CD4-positive, alpha-beta T cell treated with Interleukin-10 for 1 hour (primary cell): ENCODE measurements around the gene FAM43A.

ENCODE experiments used
- DNase-seq: peaks from one replicate; pipeline ENCODE4 v3.0.0-alpha.2; 2020

FAM43A gene

GRCh38 chr3:194711913-194712312, 26.2 kb downstream of the FAM43A start:
- no peak for DNase-seq

DNA sequence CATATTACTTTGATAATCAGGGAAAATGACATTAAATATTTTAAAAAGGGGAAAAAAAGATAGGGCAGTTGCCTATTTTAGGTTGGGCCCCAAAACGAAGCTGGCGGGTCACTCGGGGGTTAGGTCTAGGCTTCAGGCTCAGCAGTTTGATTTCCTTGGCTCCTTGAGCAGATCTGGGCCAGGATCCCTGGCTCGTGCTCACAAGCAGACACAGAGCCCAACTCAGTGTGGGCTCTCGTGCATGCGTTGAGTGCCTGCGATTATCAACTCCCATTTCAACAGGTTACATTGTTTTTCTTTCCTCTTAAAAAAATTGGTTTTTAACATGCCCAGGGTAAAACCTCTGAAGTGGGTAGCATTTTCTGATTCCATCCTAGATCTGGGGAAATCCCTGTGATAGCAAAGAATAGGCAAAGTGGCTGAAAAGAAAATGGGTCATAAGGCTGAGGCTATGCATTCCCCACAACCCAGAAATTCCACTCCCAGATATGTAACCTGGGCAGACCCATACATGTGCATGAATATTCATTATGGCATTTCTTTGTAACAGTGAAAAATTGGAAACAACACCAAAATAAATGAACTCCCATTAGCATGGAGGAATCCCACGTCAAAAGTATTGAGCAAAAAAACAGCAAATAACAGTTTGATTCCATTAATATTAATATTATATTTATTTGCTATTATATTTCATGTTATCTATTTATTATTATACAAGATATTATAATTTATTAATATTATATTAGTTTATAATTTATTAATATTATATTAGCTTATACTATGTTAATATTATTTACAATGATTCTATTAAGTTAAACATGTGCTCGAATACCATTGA, 27.8 kb downstream of the FAM43A start:
- no peak for DNase-seq

DNA sequence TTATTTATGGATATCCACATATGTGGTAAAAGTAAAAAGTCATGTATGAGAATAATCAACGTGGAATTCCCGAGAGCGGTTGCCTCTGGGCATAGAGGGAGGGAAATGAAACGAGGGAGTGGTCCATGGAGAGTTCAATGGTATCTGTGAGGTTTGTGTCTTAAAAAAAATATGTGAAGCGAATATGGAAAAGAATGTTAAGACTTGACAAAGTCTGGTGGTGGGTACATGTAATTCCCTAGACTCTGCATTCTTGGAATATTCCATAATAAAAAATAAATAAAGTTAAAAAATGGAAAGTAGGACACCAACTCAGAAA, 28.4 kb downstream of the FAM43A start:
- no peak for DNase-seq

DNA sequence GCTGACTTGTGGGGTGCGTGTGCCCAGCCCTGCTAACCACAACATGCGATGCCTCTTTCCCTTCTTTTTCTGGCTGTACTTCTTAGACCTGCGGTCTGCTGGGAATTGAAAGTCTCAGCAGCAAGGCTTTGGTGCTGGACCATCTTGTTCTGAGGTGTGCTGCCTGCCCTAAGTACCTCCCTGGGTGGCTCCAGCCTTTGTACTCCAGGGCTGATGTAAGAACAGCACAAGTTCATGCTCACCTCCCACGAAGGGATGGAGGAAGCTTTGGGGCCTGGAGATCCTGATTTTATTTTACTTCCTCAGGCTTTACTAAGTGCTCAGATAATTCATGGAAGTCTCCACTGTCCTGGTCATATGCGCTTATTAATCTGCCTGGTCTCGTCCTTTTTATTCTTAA, 28.9 kb downstream of the FAM43A start:
- DNase-seq: no peak

GRCh38 chr3:194715022-194715800, 29.5 kb downstream of the FAM43A start:
- no peak for DNase-seq

DNA sequence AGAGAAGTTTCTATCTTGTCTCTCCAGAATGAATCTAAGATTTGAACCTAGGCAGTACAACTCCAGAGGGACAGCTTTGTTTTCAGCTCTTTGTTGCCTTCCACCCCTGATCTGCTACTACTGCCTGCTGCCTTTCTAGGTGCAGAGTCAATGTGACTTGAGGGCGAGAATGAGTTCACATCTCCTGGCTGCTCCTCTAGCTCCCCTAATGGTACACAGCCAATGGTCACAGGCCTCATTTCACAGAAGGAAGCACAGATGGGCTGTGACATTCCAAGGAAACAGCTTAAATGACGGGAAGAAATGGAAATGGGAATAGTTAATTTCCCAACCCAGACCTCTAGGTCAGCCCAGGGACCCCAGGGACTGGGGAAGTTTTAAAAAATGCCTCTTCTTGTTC, 32.4 kb downstream of the FAM43A start:
- DNase-seq: no peak

GRCh38 chr3:194720048-194720447, 34.4 kb downstream of the FAM43A start:
- DNase-seq: no peak

DNA sequence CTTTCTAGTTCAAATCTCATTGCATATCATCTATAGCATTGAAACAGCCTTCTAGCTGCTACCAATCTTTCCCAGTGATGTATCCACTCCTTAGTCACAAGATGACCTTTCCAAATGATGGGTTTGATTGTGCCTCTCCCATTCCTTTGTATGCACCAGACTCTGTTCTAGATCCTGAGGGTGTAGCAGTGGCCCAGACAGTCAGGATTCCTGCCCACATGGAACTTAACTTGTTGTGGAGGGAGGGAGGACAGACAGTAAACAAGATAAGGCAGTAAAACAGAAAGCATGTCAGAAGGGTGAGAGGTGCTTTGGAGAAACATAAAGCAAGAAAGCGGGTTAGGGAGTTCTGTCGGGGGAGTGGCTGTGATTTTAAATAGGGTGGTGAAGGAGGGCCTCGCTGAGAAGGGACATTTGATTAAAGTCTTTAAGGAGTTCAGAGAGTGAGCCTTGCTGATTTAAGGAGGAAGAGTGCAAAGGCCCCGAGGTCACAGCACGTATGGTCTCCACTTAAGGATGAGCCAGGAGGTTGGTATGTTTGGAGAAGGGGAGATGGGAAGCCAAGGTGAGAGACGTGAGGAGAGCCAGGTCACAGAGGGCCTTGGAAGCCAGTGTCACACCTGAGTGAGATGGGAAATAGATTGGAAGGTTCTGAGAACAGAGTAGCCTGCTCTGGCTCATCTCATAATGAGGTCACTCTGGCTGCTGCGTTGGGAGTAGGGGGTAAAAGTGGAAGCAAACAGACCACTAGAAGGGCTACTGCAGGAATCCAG, 38.3 kb downstream of the FAM43A start:
- no peak for DNase-seq

GRCh38 chr3:194725346-194725745, 39.7 kb downstream of the FAM43A start:
- no peak for DNase-seq

- no peak for DNase-seq
These were observed 41.9 kb downstream of the FAM43A start for GRCh38 chr3:194727435-194728128.

DNA sequence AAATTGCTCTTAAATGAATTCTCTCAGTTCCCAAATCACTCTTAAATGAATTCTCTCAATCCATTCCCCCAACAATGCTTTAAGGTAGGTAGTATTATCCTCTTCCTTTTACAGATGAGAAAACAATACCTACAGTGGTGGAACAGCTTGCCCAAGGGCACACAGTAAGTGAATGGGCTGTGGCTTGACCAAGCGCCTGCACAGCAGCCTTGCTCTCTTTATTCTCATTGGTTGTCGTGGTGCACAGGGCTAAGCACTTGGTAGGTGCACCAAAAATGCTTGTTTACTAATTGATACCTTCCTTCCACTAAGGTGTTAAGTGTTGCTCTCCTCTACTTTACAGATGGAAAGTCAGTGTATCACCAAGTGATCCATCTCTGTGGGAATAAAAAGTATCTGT, 43.3 kb downstream of the FAM43A start:
- no peak for DNase-seq

GRCh38 chr3:194730365-194730764, 44.7 kb downstream of the FAM43A start:
- DNase-seq: no peak

- DNase-seq: no peak
These were observed 45.9 kb downstream of the FAM43A start for GRCh38 chr3:194731506-194732073.

DNA sequence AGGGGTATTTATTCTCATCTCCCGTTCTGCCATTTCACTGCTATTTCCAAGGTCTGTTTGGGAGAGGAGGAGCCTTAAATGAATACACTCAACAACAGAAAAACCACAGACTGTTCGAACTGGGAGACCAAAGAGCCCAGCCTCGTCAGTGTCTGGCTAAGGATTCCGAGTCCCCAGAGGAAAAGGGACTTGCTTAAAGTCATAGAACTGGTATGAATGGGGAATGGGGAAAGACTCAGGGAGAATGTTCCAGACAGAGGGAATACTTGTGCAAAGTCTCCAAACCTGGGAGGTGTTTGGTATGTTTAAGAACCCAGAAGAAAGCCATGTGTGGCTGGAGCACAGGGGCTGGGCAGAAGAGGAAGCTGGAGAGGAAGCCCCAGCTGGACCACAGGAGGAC, 46.9 kb downstream of the FAM43A start:
- DNase-seq: no peak

- no peak for DNase-seq
These were observed 50.7 kb downstream of the FAM43A start for GRCh38 chr3:194736277-194736895.

DNA sequence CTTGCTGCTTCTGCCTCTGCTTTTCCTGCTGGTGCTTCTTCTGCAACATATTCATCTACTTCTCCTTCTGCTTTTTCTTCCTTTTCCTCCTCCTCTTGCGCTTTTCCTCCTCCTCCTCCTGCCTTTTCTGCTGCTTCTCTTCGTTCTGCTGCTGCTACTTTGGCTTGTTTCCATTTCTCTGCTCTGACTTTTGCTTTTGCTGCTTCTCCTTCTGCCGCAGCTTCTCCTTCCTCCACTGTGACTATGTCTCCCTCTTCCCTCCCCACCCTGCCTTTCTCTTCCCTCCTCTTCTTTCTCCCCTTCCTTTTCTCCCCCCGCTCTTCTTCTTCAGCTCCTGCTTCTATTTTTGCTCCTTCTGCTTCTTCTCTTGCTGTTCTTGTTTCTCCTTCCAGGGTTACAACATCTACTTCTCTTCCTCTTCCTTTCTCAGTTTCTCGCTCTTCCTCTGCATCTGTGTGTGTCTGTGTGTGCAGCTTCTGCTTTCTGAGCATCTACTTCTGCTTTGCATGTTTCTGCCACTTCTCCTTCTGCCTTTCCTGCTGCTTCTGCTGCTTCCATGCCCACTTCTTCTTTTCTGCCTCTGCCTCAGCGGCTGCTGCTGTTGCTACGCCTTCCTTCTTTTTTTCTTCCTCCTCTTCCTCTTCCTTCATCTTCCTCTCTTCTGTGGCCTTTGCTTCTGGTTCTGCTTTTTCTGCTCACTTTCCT, 51.4 kb downstream of the FAM43A start:
- peak; percentile 10 for DNase-seq
